Tibial nerve (tissue), 4 donors: ENCODE measurements around the gene TPGS1.

ENCODE experiments used
- EP300 ChIP-seq, 2 donors: sonication (generic); formaldehyde crosslinking; IDR thresholded peaks; one replicate each; pipeline ENCODE4 v1.6.1; 2017; ENCODE audit warnings: antibody characterized with exemption in 2 of 2, mild to moderate bottlenecking in 1 of 2
- POLR2A ChIP-seq, 2 donors: fragments of 450-650 bp; IDR thresholded peaks; one replicate each; pipeline ENCODE4 v1.6.1; 2017; ENCODE audit warnings: antibody characterized with exemption in 2 of 2, mild to moderate bottlenecking in 2 of 2, moderate library complexity in 2 of 2
- TF ChIP-seq, protein P1 (sequence below), 5 experiments: fragments of 200-600 bp in 3 of 5; fragments of 450-650 bp in 2 of 5; sonication (generic) in 3 of 5; IDR thresholded peaks; one replicate each; pipeline ENCODE4 v1.5.1; 2016 to 2019; ENCODE audit warnings: antibody characterized with exemption in 5 of 5, mild to moderate bottlenecking in 3 of 5, moderate library complexity in 2 of 5

DNA sequence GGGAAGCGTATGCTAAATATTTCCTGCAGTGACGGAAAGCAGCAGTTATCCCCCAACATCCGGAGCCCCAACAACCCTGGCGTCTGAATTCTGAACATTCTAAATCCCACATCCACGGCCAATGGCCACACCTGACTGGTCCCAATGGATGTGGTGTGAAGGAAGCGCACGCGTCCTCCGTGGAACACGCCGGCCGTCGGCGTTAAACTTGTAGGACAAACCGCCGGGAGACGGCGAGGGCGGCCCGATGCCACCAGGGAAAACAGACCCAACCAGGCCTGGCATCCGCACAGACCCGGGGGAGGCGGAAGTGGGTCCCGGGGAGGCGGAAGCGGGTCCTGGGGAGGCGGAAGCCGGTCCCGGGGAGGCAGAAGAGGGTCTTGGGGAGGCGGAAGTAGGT is 49.7 kb upstream of the TPGS1 start:
- TF ChIP-seq POLR2A (IDR thresholded peaks at IDR 0.05) (no peak), EP300 (IDR thresholded peaks at IDR 0.05) (no peak)
- TF ChIP-seq, protein P1, sequence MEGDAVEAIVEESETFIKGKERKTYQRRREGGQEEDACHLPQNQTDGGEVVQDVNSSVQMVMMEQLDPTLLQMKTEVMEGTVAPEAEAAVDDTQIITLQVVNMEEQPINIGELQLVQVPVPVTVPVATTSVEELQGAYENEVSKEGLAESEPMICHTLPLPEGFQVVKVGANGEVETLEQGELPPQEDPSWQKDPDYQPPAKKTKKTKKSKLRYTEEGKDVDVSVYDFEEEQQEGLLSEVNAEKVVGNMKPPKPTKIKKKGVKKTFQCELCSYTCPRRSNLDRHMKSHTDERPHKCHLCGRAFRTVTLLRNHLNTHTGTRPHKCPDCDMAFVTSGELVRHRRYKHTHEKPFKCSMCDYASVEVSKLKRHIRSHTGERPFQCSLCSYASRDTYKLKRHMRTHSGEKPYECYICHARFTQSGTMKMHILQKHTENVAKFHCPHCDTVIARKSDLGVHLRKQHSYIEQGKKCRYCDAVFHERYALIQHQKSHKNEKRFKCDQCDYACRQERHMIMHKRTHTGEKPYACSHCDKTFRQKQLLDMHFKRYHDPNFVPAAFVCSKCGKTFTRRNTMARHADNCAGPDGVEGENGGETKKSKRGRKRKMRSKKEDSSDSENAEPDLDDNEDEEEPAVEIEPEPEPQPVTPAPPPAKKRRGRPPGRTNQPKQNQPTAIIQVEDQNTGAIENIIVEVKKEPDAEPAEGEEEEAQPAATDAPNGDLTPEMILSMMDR (IDR thresholded peaks at IDR 0.05), result no peak
